ENCODE data around the gene SNN. TPM values are rescaled to one million over a fixed set of nuclear protein-coding genes. Genes with fewer than 3 reads are reported as not detected.

The SNN gene
- total and polyA plus RNA-seq, 2 of the 8 experiments (the other 6 are each of a cell fraction or from before 2014, with no cell fraction given): 37.4 to 66.9 TPM

GRCh38 chr16:11727796-11728543 lies 59.7 kb downstream of the SNN start (continued):
- no peak for TF ChIP-seq CHD7 (IDR thresholded peaks at IDR 0.05; ENCODE audit: insufficient replicate concordance, low read length)
- no peak for TF ChIP-seq FOSL1 (IDR thresholded peaks at IDR 0.05; ENCODE audit: insufficient read depth, low read depth, low read length)
- no peak for TF ChIP-seq JUND (IDR thresholded peaks at IDR 0.05; ENCODE audit: low read length)
- TF ChIP-seq ATF3 (IDR thresholded peaks at IDR 0.05; ENCODE audit: insufficient read depth, low read depth, low read length): no peak
- no peak for TF ChIP-seq BCL11A (IDR thresholded peaks at IDR 0.05; ENCODE audit: low read depth in 2 of 2, low read length in 2 of 2)
- TF ChIP-seq NANOG (IDR thresholded peaks at IDR 0.05; ENCODE audit: insufficient read depth, low read depth, low read length, poor library complexity, severe bottlenecking): no peak
